H1 (cell line): ENCODE measurements around the gene MARVELD2. TPM values are rescaled to one million over a fixed set of nuclear protein-coding genes. Genes with fewer than 3 reads are reported as not detected.

Experiments
- CBX5 ChIP-seq: fragments of 300-800, 300-1000 bp; sonication (generic); IDR thresholded peaks from 2 replicates; pipeline ENCODE4 v1.7.1; 2016; ENCODE audit warnings: antibody characterized with exemption, low read length, low read depth
- EZH2 ChIP-seq: fragments of 200-600 bp; sonication (generic); IDR thresholded peaks from 2 replicates; pipeline ENCODE4 v1.7.1; 2012; ENCODE audit warnings: low read depth, mild to moderate bottlenecking, moderate library complexity, low read length, inconsistent platforms; ENCODE audit not compliant: severe bottlenecking
- RNF2 ChIP-seq: fragments of 200-900, 300-1000 bp; sonication (generic); IDR thresholded peaks from 2 replicates; pipeline ENCODE4 v1.7.1; 2016; ENCODE audit warnings: borderline replicate concordance, low read depth, mild to moderate bottlenecking, antibody characterized with exemption, low read length; ENCODE audit not compliant: poor library complexity, severe bottlenecking; ENCODE audit errors: missing control alignments
- TAF1 ChIP-seq: IDR thresholded peaks from 2 replicates; pipeline ENCODE4 v1.6.1; 2011; ENCODE audit warnings: mild to moderate bottlenecking, low read depth, low read length
- polyA plus RNA-seq, 7 experiments: library from polyadenylated mRNA; depleted of rRNA in 3 of 7; stranded (reverse) in 5 of 7; unstranded in 2 of 7; fragments of >200 nt in 5 of 7; fragments of 200-250 nt in 2 of 7; gene quantifications; 1 replicate in 5 of 7; 2 replicates in 1 of 7; 4 replicates in 1 of 7; pipeline versions ENCODE4 v1.2.1 to v1.2.3, GENCODE V29; 2011 to 2013; ENCODE audit warnings: missing spikeins in 2 of 7, mixed read lengths in 2 of 7
- total RNA-seq: library from RNA; stranded (reverse); fragmentation: NEBNext Ultra II Directional; extraction: Animal tissue kit (Norgen Biotek cat#: 25700); gene quantifications from 2 replicates; pipeline ENCODE4 v1.2.1, GENCODE V29; 2021

MARVELD2 gene
- total and polyA plus RNA-seq, 2 of the 8 experiments (the other 6 are each of a cell fraction or from before 2014, with no cell fraction given), result 18.7 to 31.0 TPM

- TF ChIP-seq CBX5 (no peak), EZH2 (no peak), RNF2 (no peak), TAF1 (no peak)
Observed at GRCh38 chr5:69467442-69468225, 52.7 kb downstream of the MARVELD2 start (continued).
